ENCODE measurements around the gene MYL5.

MYL5 gene

DNA sequence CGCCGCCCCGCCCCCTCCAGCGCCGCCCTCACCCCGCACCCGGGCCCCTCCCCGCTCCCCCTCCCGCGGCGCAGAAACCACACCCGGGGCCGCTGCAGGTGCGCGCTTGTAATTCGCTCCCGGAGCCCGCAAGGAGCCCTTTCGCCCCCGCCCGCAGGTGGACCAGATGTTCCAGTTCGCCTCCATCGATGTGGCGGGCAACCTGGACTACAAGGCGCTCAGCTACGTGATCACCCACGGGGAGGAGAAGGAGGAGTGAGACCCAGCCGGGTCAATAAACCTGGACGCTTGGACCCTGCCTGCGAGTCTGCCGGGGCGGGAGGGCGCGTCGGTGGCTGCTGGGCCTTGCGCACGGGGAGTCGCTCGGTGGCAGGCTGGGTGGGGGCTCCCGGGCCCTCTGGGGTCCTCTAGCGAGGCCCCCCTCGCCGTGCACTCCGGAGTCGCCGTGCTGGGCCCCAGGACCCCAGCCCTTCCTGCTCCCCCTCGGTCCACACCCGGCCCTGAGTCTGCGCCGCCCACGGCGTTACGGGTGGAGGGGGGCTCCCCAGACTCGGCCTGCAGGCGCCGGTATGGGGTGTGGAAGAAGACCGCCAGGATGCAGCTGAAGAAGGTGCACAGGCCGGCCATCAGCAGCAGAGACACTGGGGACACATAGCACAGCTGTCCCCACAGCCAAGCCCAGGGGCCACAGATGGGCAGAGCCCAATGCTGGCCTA, 7.6 kb downstream of the MYL5 start:
- Histone ChIP-seq H3K14ac (ENCODE audit: low read length) (no peak overlapping the region), H2BK5ac (ENCODE audit: low read depth, low read length, poor library complexity) (no peak overlapping the region), H3K4me2 (ENCODE audit: low read length) (no peak overlapping the region), H3K9ac (ENCODE audit: low read length) (no peak overlapping the region), H3K18ac (ENCODE audit: low read length) (no peak overlapping the region), H3K27ac (ENCODE audit: low read depth, low read length) (no peak overlapping the region), H3K23ac (ENCODE audit: low read length) (no peak overlapping the region), H3K4me3 (ENCODE audit: low read depth, low read length) (no peak overlapping the region), H3K4me1 (ENCODE audit: control insufficient read depth in 1 of 2, insufficient read depth in 2 of 2, low read length in 2 of 2) (peaks cover 9 to 18% of the 10 kb centered on the region in 2 experiments), H3K27me3 (ENCODE audit: insufficient read depth, low read length) (no peaks in the 10 kb centered on the region), H4K12ac (ENCODE audit: low read depth, low read length) (no peak overlapping the region), H3K79me2 (ENCODE audit: control insufficient read depth, insufficient read depth, low read length, poor library complexity) (no peaks in the 10 kb centered on the region), H4K8ac (ENCODE audit: low read depth, low read length) (no peak overlapping the region), H2BK12ac (ENCODE audit: low read length) (no peak overlapping the region), H2BK120ac (ENCODE audit: insufficient read depth, low read length, poor library complexity) (no peak overlapping the region), H3K79me1 (ENCODE audit: low read length) (peaks cover 2% of the 10 kb centered on the region), H3K4ac (ENCODE audit: low read depth, low read length) (no peak overlapping the region), H4K91ac (ENCODE audit: low read depth, low read length) (no peak overlapping the region), H3K9me3 (ENCODE audit: insufficient read depth, low read depth, low read length) (peaks cover 2% of the 10 kb centered on the region), H2AFZ (ENCODE audit: insufficient read depth, low read length, poor library complexity) (no peak overlapping the region), H2AK5ac (ENCODE audit: low read length) (no peak overlapping the region), H3K36me3 (ENCODE audit: control insufficient read depth in 1 of 2, insufficient read depth in 2 of 2, low read length in 2 of 2) (no peaks in the 10 kb centered on the region)
- DNase-seq, result peak; percentile 85 to 90
- WGBS (ENCODE audit: extremely low coverage, insufficient coverage, insufficient read length), result no CpG with 5 or more reads among the region's 58 CpGs

DNA sequence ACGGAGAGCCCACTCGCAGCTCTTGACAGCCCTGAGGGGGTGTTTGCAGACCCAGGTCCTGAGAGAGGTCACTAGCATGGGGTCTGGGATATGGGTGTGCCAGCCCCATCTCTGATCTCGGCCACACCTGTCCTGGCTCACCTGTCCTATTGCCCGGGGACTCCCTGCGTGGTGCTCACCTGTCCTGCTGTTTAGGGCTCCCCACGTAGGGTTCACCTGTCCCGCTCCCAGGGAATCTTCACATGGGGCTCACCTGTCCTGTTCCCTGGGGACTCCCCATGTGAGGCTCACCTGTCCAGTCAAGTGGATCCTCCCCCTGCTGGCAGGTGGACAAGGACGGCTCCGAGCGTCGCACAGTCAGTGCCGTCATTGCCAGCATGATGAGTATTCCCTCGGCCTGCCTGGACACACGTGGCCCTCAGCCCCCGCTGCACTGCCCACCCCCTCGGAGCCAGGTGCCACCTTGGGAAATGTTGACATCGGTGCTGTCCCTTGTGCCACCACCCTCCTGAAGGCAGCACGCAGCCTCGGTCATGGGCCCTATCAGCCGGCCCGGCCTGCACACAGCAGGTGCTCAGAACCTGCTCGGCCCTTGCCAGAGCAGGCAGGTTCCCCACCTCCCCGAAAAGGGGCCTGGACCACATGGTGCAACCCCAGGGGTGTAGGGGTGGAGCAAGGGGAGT, 8.3 kb downstream of the MYL5 start:
- no peak overlapping the region for H3K27ac ChIP-seq (ENCODE audit: low read depth, low read length)
- no CpG with 5 or more reads among the region's 23 CpGs for WGBS (ENCODE audit: extremely low coverage, insufficient coverage, insufficient read length)

DNA sequence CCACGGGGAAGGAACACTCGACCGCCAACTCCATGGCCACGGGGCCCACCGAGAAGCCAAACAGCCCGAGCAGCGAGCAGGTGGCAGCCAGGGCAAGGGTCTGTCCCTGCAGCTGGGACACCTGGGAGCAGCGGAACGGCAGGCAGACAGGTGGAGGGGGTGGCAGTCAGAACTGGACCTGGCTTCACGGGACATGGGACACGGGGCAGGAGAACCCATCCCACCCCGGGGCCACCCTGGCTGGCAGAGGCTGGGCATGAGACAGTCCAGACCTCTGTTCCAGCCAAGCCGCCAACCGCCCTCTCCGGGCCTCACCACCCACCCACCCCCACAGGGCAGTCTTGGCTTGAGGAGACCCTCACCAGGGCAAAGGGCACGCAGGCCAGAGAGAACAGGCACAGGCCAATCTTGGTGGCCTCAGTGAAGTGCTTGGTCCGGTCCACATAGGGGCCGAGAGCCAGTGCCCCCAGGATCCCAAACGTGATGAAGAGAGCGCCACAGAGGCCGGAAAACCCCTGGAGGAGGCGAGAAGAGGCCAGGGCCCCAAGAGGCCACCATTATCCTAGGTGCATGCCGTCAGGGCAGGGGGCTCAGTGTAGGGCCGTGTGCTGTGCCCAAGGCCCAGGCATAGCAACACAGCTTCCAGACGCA, 9.0 kb downstream of the MYL5 start:
- no peak overlapping the region for H3K4ac ChIP-seq (ENCODE audit: low read depth, low read length)
- no peak overlapping the region for H2BK5ac ChIP-seq (ENCODE audit: low read depth, low read length, poor library complexity)
- no peaks in the 10 kb centered on the region for H3K79me2 ChIP-seq (ENCODE audit: control insufficient read depth, insufficient read depth, low read length, poor library complexity)
- H3K23ac ChIP-seq (ENCODE audit: low read length), result no peak overlapping the region
- no CpG with 5 or more reads among the region's 25 CpGs for WGBS (ENCODE audit: extremely low coverage, insufficient coverage, insufficient read length)
- no peak overlapping the region for H4K8ac ChIP-seq (ENCODE audit: low read depth, low read length)
- no peak overlapping the region for H4K12ac ChIP-seq (ENCODE audit: low read depth, low read length)
- H2AK5ac ChIP-seq (ENCODE audit: low read length), result no peak overlapping the region
- H3K27me3 ChIP-seq (ENCODE audit: insufficient read depth, low read length), result no peaks in the 10 kb centered on the region
- H3K18ac ChIP-seq (ENCODE audit: low read length), result no peak overlapping the region
- DNase-seq, result no peak
- peaks cover 2% of the 10 kb centered on the region for H3K9me3 ChIP-seq (ENCODE audit: insufficient read depth, low read depth, low read length)
- H2BK12ac ChIP-seq (ENCODE audit: low read length), result no peak overlapping the region
- no peak overlapping the region for H2BK120ac ChIP-seq (ENCODE audit: insufficient read depth, low read length, poor library complexity)
- peaks cover 11% of the 10 kb centered on the region for H3K79me1 ChIP-seq (ENCODE audit: low read length)
- H3K14ac ChIP-seq (ENCODE audit: low read length), result no peak overlapping the region
- H2AFZ ChIP-seq (ENCODE audit: insufficient read depth, low read length, poor library complexity), result no peak overlapping the region
- no peaks in the 10 kb centered on the region for H3K36me3 ChIP-seq (ENCODE audit: control insufficient read depth in 1 of 2, insufficient read depth in 2 of 2, low read length in 2 of 2)
- H4K91ac ChIP-seq (ENCODE audit: low read depth, low read length), result no peak overlapping the region
- H3K4me1 ChIP-seq (ENCODE audit: control insufficient read depth in 1 of 2, insufficient read depth in 2 of 2, low read length in 2 of 2), result peaks cover 19 to 29% of the 10 kb centered on the region in 2 experiments
- no peak overlapping the region for H3K4me3 ChIP-seq (ENCODE audit: low read depth, low read length)
- no peak overlapping the region for H3K4me2 ChIP-seq (ENCODE audit: low read length)
- no peak overlapping the region for H3K27ac ChIP-seq (ENCODE audit: low read depth, low read length)
- H3K9ac ChIP-seq (ENCODE audit: low read length), result no peak overlapping the region

More for the DNA sequence above, 8.3 kb downstream of the MYL5 start:
- Histone ChIP-seq H3K23ac (ENCODE audit: low read length) (no peak overlapping the region), H4K12ac (ENCODE audit: low read depth, low read length) (no peak overlapping the region), H3K4ac (ENCODE audit: low read depth, low read length) (no peak overlapping the region), H3K9me3 (ENCODE audit: insufficient read depth, low read depth, low read length) (peaks cover 2% of the 10 kb centered on the region), H4K8ac (ENCODE audit: low read depth, low read length) (no peak overlapping the region), H2BK5ac (ENCODE audit: low read depth, low read length, poor library complexity) (no peak overlapping the region), H3K79me2 (ENCODE audit: control insufficient read depth, insufficient read depth, low read length, poor library complexity) (no peaks in the 10 kb centered on the region), H2BK120ac (ENCODE audit: insufficient read depth, low read length, poor library complexity) (no peak overlapping the region), H3K4me3 (ENCODE audit: low read depth, low read length) (no peak overlapping the region), H3K79me1 (ENCODE audit: low read length) (peaks cover 5% of the 10 kb centered on the region), H2AK5ac (ENCODE audit: low read length) (no peak overlapping the region), H2BK12ac (ENCODE audit: low read length) (no peak overlapping the region), H3K14ac (ENCODE audit: low read length) (no peak overlapping the region), H3K9ac (ENCODE audit: low read length) (no peak overlapping the region), H2AFZ (ENCODE audit: insufficient read depth, low read length, poor library complexity) (no peak overlapping the region), H3K4me2 (ENCODE audit: low read length) (no peak overlapping the region), H3K36me3 (ENCODE audit: control insufficient read depth in 1 of 2, insufficient read depth in 2 of 2, low read length in 2 of 2) (no peaks in the 10 kb centered on the region), H3K27me3 (ENCODE audit: insufficient read depth, low read length) (no peaks in the 10 kb centered on the region), H4K91ac (ENCODE audit: low read depth, low read length) (no peak overlapping the region), H3K18ac (ENCODE audit: low read length) (no peak overlapping the region), H3K4me1 (ENCODE audit: control insufficient read depth in 1 of 2, insufficient read depth in 2 of 2, low read length in 2 of 2) (peaks cover 13 to 25% of the 10 kb centered on the region in 2 experiments)
- peak in 1 of 2 donors; percentile 31 for DNase-seq

DNA sequence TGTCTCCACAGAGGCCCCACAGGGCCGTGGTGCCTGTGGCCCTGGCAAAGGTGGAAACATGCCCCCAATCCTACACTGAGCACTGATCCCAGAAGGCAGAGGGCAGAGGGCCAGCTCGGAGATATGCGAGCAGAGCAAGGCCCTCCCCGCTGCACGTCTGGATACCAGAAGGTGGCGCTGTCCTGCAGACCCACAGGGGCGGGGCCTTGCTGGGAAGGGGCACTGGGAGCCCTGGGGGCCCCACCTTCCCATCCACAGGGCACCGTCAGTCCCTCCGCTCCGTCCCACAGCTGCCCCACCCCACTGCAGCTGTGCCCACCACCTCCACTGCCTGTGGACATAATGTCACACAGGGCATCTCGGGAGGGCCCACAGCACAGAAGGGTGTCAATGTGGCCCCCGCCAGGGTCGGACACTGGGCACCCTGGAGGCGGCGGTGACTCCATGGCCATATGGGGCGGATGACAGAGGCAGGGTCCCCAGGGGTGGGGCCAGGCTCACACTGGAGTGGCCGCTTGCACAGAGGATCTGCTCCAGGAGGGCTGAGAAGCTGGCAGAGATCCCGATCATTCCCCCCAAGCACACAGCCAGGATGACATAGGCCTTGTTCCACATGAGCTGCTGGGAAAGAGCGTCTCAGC, 9.8 kb downstream of the MYL5 start:
- no CpG with 5 or more reads among the region's 19 CpGs for WGBS (ENCODE audit: extremely low coverage, insufficient coverage, insufficient read length)
- Histone ChIP-seq H3K79me1 (ENCODE audit: low read length) (peaks cover 11% of the 10 kb centered on the region), H3K4me2 (ENCODE audit: low read length) (no peak overlapping the region)

More for the DNA sequence above, 9.8 kb downstream of the MYL5 start:
- H3K23ac ChIP-seq (ENCODE audit: low read length), result no peak overlapping the region
- H3K27ac ChIP-seq (ENCODE audit: low read depth, low read length), result no peak overlapping the region
- peaks cover 3% of the 10 kb centered on the region for H3K79me2 ChIP-seq (ENCODE audit: control insufficient read depth, insufficient read depth, low read length, poor library complexity)
- no peaks in the 10 kb centered on the region for H3K36me3 ChIP-seq (ENCODE audit: control insufficient read depth in 1 of 2, insufficient read depth in 2 of 2, low read length in 2 of 2)
- no peak overlapping the region for H2AFZ ChIP-seq (ENCODE audit: insufficient read depth, low read length, poor library complexity)
- H2AK5ac ChIP-seq (ENCODE audit: low read length), result no peak overlapping the region
- no peaks in the 10 kb centered on the region for H3K27me3 ChIP-seq (ENCODE audit: insufficient read depth, low read length)
- no peak overlapping the region for H3K4me3 ChIP-seq (ENCODE audit: low read depth, low read length)
- H4K91ac ChIP-seq (ENCODE audit: low read depth, low read length), result no peak overlapping the region
- no peak overlapping the region for H4K12ac ChIP-seq (ENCODE audit: low read depth, low read length)
- H2BK12ac ChIP-seq (ENCODE audit: low read length), result no peak overlapping the region
- H3K9ac ChIP-seq (ENCODE audit: low read length), result no peak overlapping the region
- H3K14ac ChIP-seq (ENCODE audit: low read length), result no peak overlapping the region
- no peak overlapping the region for H3K4ac ChIP-seq (ENCODE audit: low read depth, low read length)
- H3K4me1 ChIP-seq (ENCODE audit: control insufficient read depth in 1 of 2, insufficient read depth in 2 of 2, low read length in 2 of 2), result peaks cover 25 to 36% of the 10 kb centered on the region in 2 experiments
- no peak overlapping the region for H2BK120ac ChIP-seq (ENCODE audit: insufficient read depth, low read length, poor library complexity)
- DNase-seq, result peak in 1 of 2 donors; percentile 37
- H4K8ac ChIP-seq (ENCODE audit: low read depth, low read length), result no peak overlapping the region
- H2BK5ac ChIP-seq (ENCODE audit: low read depth, low read length, poor library complexity), result no peak overlapping the region
- H3K9me3 ChIP-seq (ENCODE audit: insufficient read depth, low read depth, low read length), result peaks cover 2% of the 10 kb centered on the region
- no peak overlapping the region for H3K18ac ChIP-seq (ENCODE audit: low read length)

Data from trophoblast cell (in vitro differentiated cells and primary cell).